ENCODE data around the gene FAM13C. TPM values are rescaled to one million over a fixed set of nuclear protein-coding genes. Genes with fewer than 3 reads are reported as not detected.

Gene FAM13C
- total RNA-seq, 1 donor from 2014 or later = not detected

DNA sequence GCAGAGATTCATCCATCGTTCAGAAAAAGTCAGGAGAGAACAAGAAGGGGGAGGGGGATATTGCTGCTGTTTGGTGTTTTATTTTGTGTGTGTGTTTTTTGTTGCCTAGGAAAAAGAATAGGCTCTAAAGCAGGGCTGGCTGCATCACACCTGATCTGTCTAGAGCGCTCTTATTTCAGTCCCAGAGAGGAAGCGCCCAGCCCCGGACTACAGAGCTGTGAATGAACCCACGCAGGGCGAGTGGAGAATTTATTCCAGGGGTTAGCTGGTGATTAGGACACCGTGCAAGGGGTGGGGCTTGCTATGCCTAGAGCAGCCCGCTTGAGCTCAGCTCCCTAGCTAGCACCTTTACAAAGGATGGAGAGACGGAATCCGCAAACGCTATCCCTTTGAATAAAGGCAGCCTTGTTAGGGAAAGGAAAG lies 621 bp upstream of the FAM13C start:
- intact Hi-C loops (cut with micrococcal nuclease) = no loop called here

DNA sequence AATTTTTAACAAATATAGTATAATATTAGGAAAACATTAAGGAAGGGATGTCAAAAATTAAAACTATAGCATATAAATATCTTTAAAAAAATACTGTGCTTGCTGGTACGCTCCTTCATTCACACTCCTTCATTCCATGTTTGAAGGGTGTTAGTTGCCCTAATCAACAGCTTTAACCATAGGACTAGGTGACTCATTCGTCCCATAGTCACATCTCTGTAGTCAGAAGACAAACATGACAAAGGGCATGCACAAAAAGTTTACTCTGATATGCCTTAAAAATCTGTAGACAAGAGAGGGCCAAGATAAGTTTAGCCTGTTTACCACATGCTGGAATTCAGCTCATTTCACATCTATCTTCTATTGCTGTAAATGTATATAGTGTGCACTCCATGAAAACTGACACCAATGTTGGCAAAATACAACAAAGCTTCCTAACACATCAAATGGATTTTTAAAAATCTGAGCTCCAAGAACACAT lies 646 bp downstream of the FAM13C start:
- intact Hi-C loops (cut with micrococcal nuclease) = no loop called here

DNA sequence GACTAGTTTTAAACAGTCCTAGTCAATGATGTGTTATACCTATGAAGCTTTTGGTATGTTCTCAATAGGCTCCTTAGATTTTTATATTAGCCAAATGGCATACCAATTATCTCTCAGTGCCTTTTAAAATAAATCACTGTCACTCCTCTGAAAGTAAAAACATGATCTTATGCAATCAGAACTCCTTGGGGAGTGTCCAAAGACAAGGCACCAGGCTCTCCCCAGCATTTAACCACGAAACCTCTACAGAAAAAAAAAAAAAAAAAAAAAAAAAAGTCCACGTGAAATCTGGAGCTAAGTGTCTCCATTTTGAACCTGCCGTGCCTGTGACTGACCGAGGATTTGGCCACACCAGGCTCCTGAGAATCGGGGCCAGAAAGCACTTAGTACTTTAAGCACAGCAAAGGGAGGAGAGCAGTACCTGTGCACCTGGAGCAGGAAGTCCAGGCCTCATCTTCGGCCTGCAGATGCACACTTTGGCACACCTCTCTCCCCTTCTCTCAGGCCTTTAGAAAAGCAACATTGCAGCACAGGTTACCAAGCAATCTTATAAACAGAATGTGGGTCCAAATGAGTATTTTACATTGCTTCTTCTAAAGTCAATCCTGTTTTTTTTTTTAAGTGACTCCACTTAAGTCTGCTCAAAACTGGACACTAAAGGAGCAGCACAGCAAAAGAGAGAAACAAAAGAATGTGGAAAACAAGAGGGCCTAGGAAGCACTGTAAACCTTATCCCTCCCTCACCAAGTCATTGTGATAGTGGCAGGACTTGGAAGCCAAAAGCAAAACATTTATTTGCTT lies 1.5 kb downstream of the FAM13C start:
- intact Hi-C loops (cut with micrococcal nuclease) = no loop called here

DNA sequence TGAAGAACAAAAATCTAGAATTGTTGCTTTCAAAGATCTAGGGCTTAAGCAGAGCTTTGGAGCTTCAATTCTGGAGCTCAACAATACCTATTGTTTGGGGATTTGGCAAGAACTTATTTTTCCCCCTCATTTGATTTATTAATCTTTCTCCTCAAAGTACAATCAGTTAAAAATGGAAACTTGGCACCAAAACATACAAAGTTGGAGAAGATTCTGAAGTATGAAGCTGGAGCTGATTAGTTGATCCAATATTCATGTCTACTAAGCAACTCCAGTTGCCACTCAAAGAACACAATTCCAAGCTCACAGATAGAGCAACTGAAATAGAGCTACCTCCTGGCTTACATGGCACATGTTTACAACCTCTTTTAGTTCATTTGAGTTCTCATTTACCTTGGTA lies 3.8 kb downstream of the FAM13C start:
- intact Hi-C loops (cut with micrococcal nuclease) = no loop called here

DNA sequence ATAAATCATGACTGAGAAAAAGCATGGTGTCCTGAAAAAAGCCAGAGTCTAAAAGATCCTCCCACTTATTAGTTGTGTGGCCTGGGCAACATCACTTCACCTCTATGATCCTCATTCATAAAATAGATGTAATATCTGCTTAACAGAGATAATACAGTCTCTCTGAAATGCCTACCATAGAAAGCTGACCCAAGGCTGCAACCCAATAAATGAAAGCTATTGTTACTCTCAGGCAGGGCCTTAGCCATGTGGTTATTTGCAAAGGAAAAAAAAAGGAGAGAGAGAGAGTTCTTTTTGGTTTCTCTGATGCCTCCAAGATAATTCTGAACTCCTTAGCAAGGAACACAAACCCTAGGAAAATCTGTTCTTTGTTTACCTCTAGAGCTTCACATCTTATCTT lies 7.9 kb downstream of the FAM13C start:
- intact Hi-C loops (cut with micrococcal nuclease) = no loop called here

DNA sequence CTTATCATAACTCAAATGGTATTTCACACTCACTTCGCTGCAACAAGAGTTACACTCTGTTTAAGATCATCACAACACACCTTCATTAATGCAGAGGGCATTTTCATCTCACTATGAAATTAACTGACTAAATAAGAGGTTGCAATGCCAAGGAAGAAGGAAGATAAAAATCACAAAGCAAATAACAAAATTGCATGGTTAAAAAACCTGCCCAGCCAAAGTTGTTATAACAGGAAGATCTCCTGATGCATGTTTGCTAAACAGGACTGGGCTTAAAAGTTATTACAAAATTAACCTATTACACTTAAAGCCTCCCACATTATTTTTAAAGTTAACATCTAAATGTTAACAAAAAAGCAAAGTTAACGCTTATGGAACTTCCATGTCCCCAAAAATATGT lies 11.8 kb downstream of the FAM13C start:
- intact Hi-C loops (cut with micrococcal nuclease) = no loop called here

DNA sequence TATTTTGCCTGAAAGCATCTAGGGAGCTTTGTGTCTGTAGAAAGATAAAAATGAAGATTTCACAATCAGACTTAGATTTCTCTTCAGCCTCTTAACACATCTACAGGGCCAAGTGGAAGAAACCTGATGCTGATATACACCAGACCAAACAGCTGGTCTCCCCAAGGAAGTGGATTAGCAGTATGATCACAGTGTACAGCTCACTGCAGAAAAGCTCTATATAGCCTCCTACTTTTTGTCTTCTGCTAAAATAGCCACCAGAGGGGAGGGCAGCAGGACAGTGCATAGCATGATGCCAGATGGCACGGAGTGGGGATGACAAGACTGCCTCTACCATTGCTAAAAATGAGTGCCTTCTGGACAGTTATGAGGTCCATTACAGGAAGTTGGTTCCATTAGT lies 16.0 kb downstream of the FAM13C start:
- intact Hi-C loops (cut with micrococcal nuclease) = no loop called here

DNA sequence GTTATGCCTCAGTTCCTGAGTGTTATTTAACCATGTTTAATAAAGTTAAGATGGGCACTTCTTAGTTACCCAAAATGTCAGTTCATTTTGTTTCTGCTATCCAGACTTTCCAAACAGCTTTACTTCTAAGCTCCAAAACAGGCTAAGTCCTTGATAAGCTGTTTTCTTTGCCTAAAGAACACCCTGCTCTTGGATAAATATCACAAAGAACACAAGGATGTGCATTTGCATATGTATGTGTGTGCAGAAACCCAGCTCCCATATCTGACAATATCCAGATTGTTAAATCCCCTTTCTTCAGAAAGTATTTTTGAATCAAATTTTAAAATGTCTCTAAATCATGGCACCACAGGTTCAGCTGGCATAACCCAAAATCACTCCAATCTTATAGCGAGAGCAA lies 19.6 kb downstream of the FAM13C start:
- intact Hi-C loops (cut with micrococcal nuclease) = no loop called here

DNA sequence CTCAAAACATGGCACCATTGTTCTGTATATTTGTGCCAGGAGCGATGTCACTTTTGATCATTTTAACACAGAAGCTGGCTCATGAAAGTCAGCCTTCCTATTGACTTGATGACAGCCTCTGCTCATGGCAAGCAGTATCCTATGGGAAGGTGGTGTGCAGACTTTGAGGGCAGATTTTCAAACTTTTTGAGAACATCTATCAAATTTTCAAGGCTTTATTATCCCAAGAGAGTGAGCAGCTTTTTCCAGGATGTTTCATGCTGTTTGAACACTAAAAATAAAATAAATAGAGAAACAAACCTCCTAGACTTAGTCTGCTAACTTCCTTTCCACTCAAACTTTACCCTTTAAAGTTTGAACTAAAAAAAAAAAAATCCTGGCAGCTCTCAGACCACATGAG lies 20.3 kb downstream of the FAM13C start:
- intact Hi-C loops (cut with micrococcal nuclease) = no loop called here

DNA sequence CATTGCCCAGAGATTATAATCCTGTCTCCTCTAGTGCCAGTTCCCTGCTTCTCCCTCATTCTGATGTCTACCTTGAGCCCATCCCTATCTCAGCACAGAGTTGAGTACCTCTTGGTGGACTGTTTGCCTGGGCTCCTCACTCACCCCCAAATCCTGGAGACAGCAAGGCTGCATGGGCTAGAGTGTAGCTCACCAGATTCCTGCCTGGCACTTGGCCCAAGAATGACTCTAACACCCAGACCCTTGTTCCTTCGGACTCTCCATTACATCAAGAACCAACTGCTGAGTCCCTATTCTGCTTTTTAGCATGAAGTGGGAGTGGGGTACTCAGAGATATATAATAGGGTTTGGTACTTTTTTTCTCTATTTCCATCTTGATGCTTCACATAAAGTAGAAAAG lies 22.1 kb downstream of the FAM13C start:
- intact Hi-C loops (cut with micrococcal nuclease) = no loop called here

DNA sequence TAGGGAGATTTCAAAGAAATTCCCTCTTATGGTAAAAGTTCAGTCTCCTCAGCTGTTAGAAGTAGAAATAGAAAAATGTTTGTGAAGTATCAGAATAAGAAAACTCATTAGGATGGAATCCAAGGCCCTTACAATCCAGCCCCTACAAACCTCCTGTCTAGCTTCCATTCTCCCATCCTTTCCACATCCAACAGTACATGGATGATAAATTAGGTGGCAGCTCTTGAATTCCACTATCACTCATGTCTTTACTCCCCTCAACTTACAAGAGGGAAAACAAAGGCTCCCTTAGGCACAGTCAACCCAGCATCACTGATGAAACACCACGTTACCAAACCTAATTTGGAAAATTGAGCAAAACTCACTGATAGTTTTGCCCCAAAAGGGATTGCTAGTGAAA lies 23.0 kb downstream of the FAM13C start:
- intact Hi-C loops (cut with micrococcal nuclease) = no loop called here

DNA sequence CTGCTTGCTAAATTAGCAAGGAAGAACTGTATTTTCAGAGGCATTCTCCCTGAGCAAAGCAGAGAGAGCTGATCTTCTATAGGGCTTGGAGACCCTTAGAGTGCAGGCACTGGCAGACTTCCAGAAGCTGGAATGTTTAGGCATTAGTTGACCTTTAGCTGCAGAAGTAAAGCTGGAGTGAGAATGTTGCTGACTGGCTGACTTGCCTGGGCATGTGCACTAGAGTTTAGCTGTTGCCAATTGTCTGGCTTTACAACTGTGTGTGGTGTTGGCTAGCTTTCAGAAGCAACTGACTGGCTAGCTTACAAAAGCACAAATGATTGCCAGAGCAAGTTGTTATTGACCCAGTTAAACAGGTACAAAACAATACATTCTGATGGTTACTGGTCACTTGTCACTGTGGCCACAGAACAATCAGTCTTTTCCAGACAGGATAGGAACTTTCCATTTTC lies 25.1 kb downstream of the FAM13C start:
- intact Hi-C loops (cut with micrococcal nuclease) = no loop called here

DNA sequence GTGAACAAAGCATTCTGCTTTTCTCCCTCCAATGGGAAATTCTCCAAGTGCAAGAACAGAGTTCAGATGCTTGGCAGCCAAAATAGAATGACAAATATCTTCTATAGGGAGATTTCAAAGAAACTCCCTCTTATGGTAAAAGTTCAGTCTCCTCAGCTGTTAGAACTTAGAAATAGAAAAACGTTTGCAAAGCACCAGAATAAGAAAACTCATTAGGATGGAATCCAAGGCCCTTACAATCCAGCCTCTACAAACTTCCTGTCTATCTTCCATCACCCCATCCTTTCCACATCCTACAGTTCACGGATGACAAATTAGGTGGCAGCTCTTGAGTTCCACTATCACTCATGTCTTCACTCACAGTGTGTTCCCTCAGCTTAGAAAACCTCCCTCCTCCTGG lies 25.7 kb downstream of the FAM13C start:
- intact Hi-C loops (cut with micrococcal nuclease) = no loop called here

DNA sequence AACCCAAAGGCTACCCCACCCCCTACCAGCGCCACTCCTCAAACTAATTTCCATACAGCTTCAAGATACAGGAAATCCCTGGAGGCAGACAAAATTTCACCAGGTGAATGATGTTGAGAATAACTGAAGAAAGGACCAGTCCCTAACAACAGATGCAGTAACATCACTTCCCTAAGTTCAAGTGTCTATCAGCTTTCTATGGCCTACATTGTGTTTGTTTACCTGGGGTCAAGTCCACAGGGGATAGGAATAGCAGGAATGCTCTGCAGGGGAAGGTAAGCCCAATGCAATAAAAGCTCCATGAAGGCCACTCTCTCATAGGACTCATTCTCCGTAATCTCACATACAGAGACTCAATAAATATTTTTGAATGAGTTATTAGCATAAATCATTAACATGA lies 26.9 kb downstream of the FAM13C start:
- intact Hi-C loops (cut with micrococcal nuclease) = no loop called here

DNA sequence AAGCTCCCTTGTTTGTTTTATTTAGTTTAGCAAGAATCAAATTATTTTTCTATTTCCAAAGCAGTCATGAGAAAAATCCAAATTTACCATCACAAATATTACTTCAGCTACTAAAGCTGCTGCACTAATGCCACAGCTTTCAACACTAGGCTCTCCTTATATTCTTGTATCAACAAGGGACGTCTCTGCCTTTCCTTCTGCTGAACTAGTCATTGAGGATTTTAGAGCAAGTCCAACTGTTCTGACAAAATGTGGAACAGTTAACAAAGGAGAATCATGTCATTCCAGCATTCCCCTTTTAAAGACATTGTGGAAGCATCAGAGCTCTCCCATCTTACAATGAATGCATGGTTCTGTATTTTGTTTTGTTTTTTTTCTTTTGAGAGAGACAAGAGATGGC lies 28.6 kb downstream of the FAM13C start:
- intact Hi-C loops (cut with micrococcal nuclease) = no loop called here

DNA sequence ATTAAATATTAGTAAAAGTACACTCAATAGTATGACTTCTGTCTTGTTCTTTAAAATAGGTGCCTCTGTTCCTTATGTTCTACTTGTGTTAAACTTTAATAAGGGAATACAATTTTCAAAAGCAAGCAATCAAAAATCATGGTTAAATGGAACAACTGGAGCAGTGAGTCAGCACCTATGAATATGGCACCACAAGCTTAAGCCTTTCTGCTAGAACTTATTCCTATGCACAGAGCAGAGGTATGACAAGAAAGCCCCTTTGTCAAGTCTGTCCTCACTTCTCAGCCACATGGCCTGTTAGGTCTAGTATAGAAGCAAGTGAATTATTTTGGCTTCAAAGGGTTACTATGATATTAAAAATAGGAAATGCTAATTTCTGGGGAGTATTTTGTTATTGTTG lies 29.8 kb downstream of the FAM13C start:
- intact Hi-C loops (cut with micrococcal nuclease) = no loop called here

DNA sequence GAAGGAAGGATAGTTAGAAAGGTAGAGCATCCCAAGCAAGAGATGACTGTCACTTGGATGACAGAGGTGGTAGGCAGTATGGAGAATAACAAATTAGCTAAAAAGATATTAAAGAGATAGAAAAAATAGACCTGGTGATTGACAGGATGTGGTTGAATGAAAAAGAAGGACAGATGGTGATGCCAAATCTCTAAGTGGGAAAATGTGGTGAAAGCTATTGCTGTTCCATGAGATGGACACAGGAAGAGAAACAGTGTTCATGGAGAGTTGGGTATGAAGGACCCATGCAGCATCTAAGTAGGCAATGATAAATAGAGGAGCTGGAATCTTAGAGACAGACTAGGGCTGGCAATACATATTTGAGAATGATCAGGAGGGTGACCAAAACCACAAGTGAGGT lies 30.7 kb downstream of the FAM13C start:
- intact Hi-C loops (cut with micrococcal nuclease) = no loop called here

DNA sequence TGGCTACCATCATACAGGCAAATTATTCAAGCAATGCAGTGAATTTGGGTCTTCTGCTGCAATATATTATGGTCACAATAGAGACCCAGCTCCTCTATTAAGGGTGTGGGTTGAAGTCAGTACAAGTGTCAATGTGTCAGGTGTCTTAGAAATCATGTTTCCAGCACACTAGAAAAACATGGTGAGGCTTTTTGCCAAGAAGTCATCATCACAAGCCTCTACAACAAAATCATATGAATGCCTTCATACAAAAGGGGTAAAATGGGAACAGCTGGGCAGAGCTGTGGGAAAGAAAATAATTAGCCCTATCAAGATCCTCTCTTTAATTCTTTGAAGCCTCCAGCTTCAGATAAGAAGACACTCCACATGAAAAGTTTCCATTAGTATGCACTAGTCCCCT lies 37.2 kb downstream of the FAM13C start:
- intact Hi-C loops (cut with micrococcal nuclease) = no loop called here

DNA sequence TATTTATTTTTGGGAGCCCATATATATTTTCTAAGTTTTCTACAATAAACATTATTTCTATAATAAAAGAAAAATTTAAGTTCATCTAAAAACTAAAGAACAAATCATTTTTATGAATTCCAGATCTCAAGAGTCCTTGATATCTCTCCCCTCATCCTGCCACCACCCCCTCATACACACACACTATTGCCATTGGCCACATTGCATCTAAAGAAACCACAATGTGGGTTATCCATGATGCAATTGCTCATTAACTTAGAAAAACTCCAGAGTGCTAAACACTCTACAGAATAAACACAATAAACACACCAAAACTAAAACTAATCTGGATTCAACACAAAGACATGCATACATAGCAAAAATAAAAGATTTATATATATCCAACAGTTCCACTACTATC lies 37.8 kb downstream of the FAM13C start:
- intact Hi-C loops (cut with micrococcal nuclease) = no loop called here

DNA sequence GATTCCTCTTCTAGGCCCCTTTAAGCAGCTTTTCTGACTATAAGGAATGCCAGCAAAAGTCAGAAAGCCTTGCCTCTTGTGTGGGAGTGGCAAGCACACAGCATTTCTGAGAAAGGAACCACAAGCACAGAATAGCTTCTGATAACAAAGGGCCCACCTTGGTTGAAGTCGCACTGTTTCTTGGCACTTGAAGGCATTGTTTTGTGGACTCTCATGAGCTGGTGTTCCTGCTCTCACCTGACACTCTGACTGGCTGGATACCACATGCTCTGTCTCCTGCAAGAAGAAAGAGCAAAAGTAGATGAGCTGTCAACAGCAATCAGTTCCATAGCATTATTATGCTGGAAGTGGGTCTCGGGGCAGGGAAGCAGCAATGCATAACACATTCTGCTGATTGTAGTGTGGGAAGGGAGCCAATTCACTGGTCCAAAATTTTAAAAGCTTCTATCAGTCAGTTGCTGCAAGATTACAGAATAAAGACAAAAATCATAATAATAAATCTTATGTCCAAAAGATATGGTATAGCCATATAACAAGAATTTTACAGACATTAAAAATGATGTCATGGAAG lies 38.4 kb downstream of the FAM13C start:
- intact Hi-C loops (cut with micrococcal nuclease) = no loop called here

DNA sequence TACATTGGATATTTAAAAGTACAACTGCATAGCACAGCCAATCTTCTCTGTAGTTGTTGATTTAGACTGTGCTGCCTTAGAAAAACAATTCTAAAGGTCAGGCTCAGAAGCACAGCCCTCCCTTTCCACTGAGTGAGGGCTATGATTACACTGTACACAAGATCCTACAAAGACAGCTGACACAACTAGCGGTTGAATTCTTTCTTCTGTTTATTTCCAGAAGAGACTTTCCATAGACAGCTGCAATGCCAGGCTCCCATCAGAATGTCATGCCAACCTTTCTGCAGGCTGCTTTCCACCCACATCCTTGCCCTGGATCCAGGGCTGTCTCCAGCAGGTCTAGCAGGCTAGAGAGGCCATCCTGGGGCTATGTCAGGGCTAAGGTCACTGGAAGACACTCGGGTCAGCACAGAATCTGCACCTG lies 39.3 kb downstream of the FAM13C start:
- intact Hi-C loops (cut with micrococcal nuclease) = no loop called here

DNA sequence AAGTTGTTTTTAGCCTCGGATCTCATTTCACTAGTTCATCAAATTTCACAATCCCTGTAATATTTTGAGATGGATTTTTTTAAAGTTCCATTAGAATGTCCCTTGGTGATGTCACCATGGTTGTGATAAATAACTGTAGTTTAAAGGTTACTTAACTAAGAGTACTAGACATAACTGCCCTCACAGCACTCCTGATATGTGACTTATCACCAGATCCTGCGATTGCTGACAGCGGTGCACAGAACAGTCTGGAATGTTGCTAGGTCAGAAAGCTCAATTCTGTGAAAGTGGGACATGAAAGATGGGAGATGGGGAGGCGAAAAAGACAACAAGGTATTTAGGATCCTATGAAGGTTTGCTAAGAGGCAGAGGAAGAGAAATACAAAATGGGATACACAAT lies 40.2 kb downstream of the FAM13C start:
- intact Hi-C loops (cut with micrococcal nuclease) = no loop called here

DNA sequence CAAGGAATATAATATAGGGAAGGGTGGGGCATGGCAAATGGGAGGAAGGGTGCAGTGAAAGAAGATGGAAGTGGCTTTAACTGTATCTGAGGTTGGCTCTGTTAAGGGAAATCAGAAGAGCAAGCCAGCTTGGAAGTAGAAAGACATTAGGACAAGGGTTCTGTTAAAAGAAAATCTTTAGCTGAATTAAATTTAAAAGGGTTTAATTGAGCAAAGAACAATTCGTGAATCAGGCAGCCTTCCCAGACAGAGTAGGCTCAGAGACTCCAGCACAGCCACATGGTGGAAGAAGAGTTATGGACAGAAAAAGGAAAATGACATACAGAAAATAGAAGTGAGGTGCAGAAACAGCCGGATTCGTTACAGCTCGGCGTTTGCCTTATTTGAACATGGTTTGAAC lies 42.0 kb downstream of the FAM13C start:
- intact Hi-C loops (cut with micrococcal nuclease) = no loop called here

Data from T-helper 2 cell treated with Interferon-gamma antibody and Interleukin-4, amounts not matched to agents 100 ng/mL and 5 ng/mL, for 36 hours (primary cell).